ENCODE measurements around the gene BIRC3.

- no peak for TF ChIP-seq RCOR1 (IDR thresholded peaks at IDR 0.05; ENCODE audit: insufficient replicate concordance, low read length)
- no peak for TF ChIP-seq CTCF (conservative IDR thresholded peaks at IDR 0.05; ENCODE audit: low read depth, low read length)
- no peak for TF ChIP-seq MAFK (IDR thresholded peaks at IDR 0.05; ENCODE audit: low read depth, low read length)
- no peak for TF ChIP-seq SMC3 (IDR thresholded peaks at IDR 0.05; ENCODE audit: low read depth, low read length)
- no peak for TF ChIP-seq RAD21 (IDR thresholded peaks at IDR 0.05; ENCODE audit: low read length)
Observed at GRCh38 chr11:102309621-102310541, 7.4 kb upstream of the BIRC3 start.

All from IMR-90 (cell line).